Breast epithelium (tissue), 4 donors: ENCODE data around the gene ABCC1. TPM values are rescaled to one million over a fixed set of nuclear protein-coding genes. Genes with fewer than 3 reads are reported as not detected.

ENCODE experiments used
- DNase-seq, 2 donors: peaks; one replicate each; pipeline ENCODE4 v3.0.0-alpha.2; 2019; ENCODE audit warnings: low spot score in 2 of 2
- H3K27ac ChIP-seq, 2 donors: fragments of 200-600 bp; sonication (generic) in 1 of 2; one replicate each; pipeline ENCODE4 v1.5.1; 2016 to 2019; ENCODE audit warnings: mild to moderate bottlenecking in 1 of 2
- H3K27me3 ChIP-seq, 2 donors: fragments of 200-600 bp; sonication (generic) in 1 of 2; one replicate each; pipeline versions ENCODE4 v1.5.1 to v1.6.0; 2017 to 2019; ENCODE audit warnings: control low read depth in 1 of 2, mild to moderate bottlenecking in 1 of 2
- H3K36me3 ChIP-seq: fragments of 200-600 bp; one replicate; pipeline ENCODE4 v1.5.1; 2019
- H3K4me1 ChIP-seq, 2 donors: fragments of 200-600 bp; sonication (generic); one replicate each; pipeline ENCODE4 v1.5.1; 2016 to 2019; ENCODE audit warnings: control low read depth in 1 of 2
- H3K4me3 ChIP-seq, 3 donors: fragments of 200-600 bp; sonication (generic); 1 replicate in 2 of 3; 2 replicates in 1 of 3; pipeline ENCODE4 v1.5.1; 2016 to 2019; ENCODE audit warnings: mild to moderate bottlenecking in 3 of 3, moderate library complexity in 2 of 3
- H3K9me3 ChIP-seq, 2 donors: fragments of 200-600 bp; sonication (generic) in 1 of 2; one replicate each; pipeline ENCODE4 v1.5.1; 2016 to 2019; ENCODE audit warnings: control low read depth in 1 of 2
- CTCF ChIP-seq, 3 donors: fragments of 450-650 bp; IDR thresholded peaks; one replicate each; pipeline ENCODE4 v1.5.1; 2016 to 2017; ENCODE audit warnings: antibody characterized with exemption in 3 of 3, mild to moderate bottlenecking in 3 of 3, moderate library complexity in 3 of 3
- POLR2A ChIP-seq: fragments of 450-650 bp; IDR thresholded peaks from one replicate; pipeline ENCODE4 v1.6.1; 2016; ENCODE audit warnings: antibody characterized with exemption, mild to moderate bottlenecking, moderate library complexity
- POLR2AphosphoS5 ChIP-seq, 3 donors: sonication (generic); formaldehyde crosslinking; IDR thresholded peaks; one replicate each; pipeline ENCODE4 v1.6.1; 2017; ENCODE audit warnings: antibody characterized with exemption in 3 of 3
- intact Hi-C: fragments of 100-400 bp; cut with DNase I; formaldehyde crosslinking; loops from one replicate; pipeline ENCODE4 v1.15.1; 2023; ENCODE audit warnings: low total_unique reads
- total RNA-seq, 3 donors: library from RNA; depleted of rRNA; stranded (reverse); fragments of >200 nt; gene quantifications; one replicate each; pipeline ENCODE4 v1.1.0, GENCODE V29; 2016

ABCC1 gene
- total RNA-seq, 3 donors from 2014 or later = 14.6 to 26.9 (median 21.3) TPM

- TF ChIP-seq CTCF (IDR thresholded peaks at IDR 0.05) = no peak
- no peaks in the 10 kb centered on the region for H3K27me3 ChIP-seq
These were observed 115.5 kb downstream of the ABCC1 start for GRCh38 chr16:16064874-16065384.

GRCh38 chr16:16067127-16067526 lies 117.7 kb downstream of the ABCC1 start:
- intact Hi-C loops = no loop called here
- TF ChIP-seq POLR2A (no peak), POLR2AphosphoS5 (IDR thresholded peaks at IDR 0.05) (no peak), CTCF (IDR thresholded peaks at IDR 0.05) (no peak)
- Histone ChIP-seq H3K9me3 (no peaks in the 10 kb centered on the region), H3K36me3 (no peaks in the 10 kb centered on the region), H3K27ac (no peak overlapping the region), H3K4me1 (no peaks in the 10 kb centered on the region), H3K4me3 (no peak overlapping the region), H3K27me3 (no peaks in the 10 kb centered on the region)
- no peak for DNase-seq

More at GRCh38 chr16:16064874-16065384, 115.5 kb downstream of the ABCC1 start:
- Histone ChIP-seq H3K36me3 (no peaks in the 10 kb centered on the region), H3K9me3 (no peaks in the 10 kb centered on the region), H3K27ac (no peak overlapping the region), H3K4me3 (no peak overlapping the region), H3K4me1 (no peaks in the 10 kb centered on the region)
- intact Hi-C loops = no loop called here
- no peak for DNase-seq

GRCh38 chr16:16071631-16072244 lies 122.3 kb downstream of the ABCC1 start:
- H3K4me3 ChIP-seq = no peak overlapping the region
- no peak for DNase-seq
- H3K9me3 ChIP-seq = no peaks in the 10 kb centered on the region
- no peak for TF ChIP-seq CTCF (IDR thresholded peaks at IDR 0.05)
- TF ChIP-seq POLR2A = no peak
- TF ChIP-seq POLR2AphosphoS5 (IDR thresholded peaks at IDR 0.05) = no peak
- intact Hi-C loops = no loop called here
- no peaks in the 10 kb centered on the region for H3K27me3 ChIP-seq
- no peaks in the 10 kb centered on the region for H3K36me3 ChIP-seq
- no peaks in the 10 kb centered on the region for H3K4me1 ChIP-seq
- no peak overlapping the region for H3K27ac ChIP-seq

- Histone ChIP-seq H3K9me3 (no peaks in the 10 kb centered on the region), H3K27me3 (no peaks in the 10 kb centered on the region), H3K4me3 (no peak overlapping the region), H3K4me1 (no peaks in the 10 kb centered on the region), H3K27ac (no peak overlapping the region), H3K36me3 (no peaks in the 10 kb centered on the region)
- DNase-seq = no peak
- TF ChIP-seq POLR2AphosphoS5 (IDR thresholded peaks at IDR 0.05) (no peak), CTCF (IDR thresholded peaks at IDR 0.05) (no peak), POLR2A (no peak)
- intact Hi-C loops = no loop called here
These were observed 123.7 kb downstream of the ABCC1 start for GRCh38 chr16:16073001-16073545.
